ENCODE data around the gene MYO18B.

The MYO18B gene

GRCh38 chr22:25749420-25750169 lies 7.6 kb downstream of the MYO18B start:
- peak; percentile 44 for DNase-seq (ENCODE audit: low read depth)

GRCh38 chr22:25750569-25751173 lies 8.7 kb downstream of the MYO18B start:
- no peak for DNase-seq (ENCODE audit: low read depth)

- no peak for DNase-seq (ENCODE audit: low read depth)
Observed at GRCh38 chr22:25751174-25751581, 9.2 kb downstream of the MYO18B start.

DNA sequence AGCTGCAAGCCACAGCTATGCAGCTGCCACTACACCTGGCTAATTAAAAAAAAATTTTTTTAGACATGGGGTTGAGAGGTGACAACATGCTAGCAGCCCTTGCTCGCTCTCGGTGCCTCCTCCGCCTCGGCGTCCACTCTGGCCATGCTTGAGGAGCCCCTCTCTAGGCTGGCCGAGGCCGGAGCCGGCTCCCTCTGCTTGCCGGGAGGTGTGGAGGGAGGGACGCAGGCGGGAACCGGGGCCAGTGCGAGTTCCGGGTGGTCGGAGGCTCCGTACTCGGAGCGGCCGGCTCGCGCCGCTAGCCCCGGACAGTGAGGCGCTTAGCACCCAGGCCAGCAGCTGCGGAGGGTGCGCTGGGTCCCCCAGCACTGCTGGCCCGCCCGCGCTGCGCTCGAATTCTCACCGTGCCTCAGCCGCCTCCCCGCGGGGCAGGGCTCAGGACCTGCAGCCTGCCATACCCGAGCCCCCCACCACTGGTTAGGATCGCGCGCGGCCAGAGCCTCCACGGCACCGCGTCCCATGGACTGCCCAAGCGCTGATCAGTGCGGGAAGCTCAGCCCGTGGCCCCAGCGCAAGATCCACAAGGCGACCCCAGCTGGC lies 10.7 kb downstream of the MYO18B start:
- no peak for DNase-seq (ENCODE audit: low read depth)

DNA sequence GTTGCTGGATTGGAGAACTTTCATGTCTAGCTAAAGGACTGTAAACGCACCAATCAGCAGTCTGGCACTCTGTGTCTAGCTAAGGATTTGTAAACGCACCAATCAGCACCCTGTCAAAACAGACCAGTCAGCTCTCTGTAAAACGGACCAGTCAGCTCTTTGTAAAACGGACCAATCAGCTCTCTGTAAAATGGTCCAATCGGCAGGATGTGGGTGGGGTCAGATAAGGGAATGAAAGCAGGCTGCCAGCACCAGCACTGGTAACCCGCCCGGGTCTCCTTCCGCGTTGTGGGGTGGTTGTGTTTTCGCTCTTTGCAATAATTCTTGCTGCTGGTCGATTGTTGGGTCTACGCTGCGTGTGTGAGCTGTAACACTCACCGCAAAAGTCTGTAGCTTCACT lies 11.3 kb downstream of the MYO18B start:
- DNase-seq (ENCODE audit: low read depth) = no peak

DNA sequence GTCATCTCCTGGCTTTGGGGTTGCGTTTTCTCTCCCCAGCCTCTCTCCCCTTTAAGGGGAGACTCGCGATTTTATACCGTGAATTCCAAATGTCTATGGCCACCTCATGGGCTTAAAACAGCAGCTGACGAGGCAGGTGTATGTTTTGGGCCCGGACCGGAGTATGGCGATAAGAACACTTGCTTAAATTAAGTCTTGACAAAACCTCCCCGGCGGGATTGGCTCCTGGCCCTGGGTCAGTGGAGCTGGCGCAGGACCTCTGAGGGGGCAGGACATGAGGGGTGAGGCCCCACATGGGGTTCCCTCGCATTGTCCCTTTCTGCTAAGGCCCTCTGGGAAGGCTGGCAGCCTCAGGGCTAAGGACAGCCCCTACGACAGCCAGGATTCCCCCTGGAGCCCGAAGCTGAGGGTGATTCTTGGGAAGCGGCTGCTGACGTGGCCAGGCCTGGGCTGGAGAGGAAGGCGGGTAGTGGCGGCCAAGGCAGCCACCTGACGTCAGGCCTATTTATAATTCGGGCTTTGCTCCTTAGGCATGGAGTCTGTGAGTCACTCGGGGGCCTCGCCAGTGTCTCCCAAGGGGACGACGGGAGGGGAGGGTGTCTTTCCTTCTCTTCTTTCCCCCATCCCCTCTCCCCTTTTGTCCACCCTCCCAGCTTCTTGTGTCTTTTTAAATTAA lies 12.7 kb downstream of the MYO18B start:
- no peak for DNase-seq (ENCODE audit: low read depth)

DNA sequence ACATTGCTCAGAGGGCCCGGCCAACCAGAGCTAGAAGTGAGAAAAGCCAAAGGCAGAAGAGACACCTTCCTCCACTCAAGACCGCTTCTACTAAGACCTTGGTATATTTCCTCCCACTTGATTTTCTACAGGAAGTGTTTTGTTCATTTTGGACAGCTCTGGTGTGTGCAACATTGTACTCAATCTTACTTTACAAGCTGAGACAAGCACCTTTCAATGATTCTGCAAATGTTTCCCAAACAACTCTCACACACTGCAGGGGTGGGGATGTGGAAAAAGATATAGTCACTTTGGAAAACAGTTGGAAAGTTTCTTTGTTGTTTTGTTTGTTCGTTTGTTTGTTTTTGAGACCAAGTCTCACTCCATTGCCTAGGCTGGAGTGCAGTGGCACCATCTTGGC lies 15.7 kb downstream of the MYO18B start:
- no peak for DNase-seq (ENCODE audit: low read depth)

DNA sequence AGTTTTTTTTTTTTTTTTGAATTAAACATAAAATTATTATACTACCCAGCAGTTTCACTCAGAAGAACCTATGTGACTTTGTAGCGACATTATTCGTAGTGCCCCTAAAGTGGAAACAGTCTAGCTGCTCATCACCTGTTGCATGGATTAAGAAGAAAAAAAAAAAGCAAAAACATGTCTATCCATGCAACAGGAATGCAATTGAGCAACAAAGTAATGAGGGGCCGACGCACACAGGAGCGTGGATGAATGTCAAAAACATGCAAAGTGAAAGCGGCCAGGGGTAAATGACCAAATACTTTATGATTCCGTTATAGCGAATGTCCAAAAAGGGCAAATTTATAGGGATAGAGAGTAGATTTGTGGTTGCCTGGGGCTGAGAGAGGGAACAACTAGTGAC lies 16.3 kb downstream of the MYO18B start:
- DNase-seq (ENCODE audit: low read depth) = no peak

- DNase-seq (ENCODE audit: low read depth) = no peak
Observed at GRCh38 chr22:25759825-25760231, 17.8 kb downstream of the MYO18B start.

GRCh38 chr22:25760294-25760693 lies 18.3 kb downstream of the MYO18B start:
- DNase-seq (ENCODE audit: low read depth) = no peak

- DNase-seq (ENCODE audit: low read depth) = no peak
Observed at GRCh38 chr22:25760848-25761595, 19.0 kb downstream of the MYO18B start.

- DNase-seq (ENCODE audit: low read depth) = no peak
Observed at GRCh38 chr22:25762147-25762546, 20.2 kb downstream of the MYO18B start.

GRCh38 chr22:25763239-25763777 lies 21.3 kb downstream of the MYO18B start:
- no peak for DNase-seq (ENCODE audit: low read depth)

DNA sequence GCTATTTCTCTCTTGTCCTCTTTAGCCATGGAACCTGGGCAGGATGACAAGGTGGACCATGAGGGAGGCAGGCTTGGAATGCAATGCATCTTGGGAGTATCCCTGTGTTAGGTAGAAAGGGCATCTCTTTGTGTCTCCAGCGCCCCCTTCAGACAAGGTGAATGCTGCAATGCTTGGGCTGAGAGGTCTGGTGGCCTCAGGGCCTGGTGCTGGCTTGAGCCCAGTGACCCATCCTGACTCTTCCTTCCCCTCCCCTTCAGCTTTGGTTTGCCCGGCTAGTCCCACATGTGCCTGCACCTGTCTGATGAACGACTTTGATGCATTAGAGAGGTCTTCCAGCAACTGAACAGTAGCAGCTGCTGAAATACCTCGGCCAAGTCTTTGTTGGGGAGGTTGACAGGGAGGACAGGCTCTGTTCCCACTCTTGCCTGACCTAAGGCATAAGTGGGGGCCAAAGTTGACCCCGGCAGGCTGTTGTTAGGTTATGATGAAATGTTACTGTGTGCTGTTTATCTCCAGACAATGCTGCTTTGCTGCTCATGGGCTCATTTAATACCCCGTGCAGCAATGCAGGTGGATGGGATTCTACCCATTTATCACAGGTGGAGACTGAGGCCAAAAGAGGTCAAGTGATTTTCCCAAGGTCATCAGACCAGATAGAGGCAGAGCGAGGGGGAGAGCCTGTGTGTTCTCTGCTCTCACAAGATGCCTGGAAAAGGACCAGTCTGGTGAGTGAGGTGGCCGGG lies 22.5 kb downstream of the MYO18B start:
- DNase-seq (ENCODE audit: low read depth) = no peak

DNA sequence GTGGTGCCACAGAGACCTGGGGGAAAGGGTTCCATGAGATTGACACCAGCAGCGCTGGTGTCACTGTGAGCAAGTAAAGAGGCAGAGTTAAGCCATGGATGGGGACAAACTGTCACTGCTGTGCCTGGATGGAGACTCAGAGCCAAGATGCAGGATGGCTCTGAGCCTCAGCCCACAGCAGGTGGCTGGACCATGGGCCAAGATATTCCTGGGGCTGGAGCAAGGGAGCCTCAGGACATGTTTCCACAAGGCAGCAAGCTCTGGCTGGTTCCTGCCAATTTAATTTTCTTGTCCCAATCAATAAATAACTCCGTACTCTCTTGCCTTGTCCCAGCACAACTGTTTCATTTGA lies 23.0 kb downstream of the MYO18B start:
- no peak for DNase-seq (ENCODE audit: low read depth)

DNA sequence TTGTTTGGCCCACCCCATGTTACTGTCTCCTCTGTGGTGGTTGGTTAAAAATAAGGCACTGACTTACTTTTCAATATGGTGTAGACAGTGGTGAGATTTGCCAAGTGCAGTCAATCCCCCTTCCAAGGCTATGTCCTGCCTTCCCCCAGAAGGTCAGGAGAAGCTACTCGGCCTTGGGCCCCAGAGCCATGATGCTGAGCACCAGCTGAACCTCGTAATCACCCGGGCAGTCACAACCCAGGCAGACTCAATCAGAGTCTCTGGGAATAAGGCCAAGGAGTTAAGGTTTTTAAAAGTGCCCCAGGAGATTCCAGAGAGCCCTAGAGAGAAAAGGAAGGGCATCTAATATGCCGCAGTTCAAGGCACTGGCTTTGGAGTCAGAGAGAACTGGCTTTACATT lies 23.8 kb downstream of the MYO18B start:
- no peak for DNase-seq (ENCODE audit: low read depth)

DNA sequence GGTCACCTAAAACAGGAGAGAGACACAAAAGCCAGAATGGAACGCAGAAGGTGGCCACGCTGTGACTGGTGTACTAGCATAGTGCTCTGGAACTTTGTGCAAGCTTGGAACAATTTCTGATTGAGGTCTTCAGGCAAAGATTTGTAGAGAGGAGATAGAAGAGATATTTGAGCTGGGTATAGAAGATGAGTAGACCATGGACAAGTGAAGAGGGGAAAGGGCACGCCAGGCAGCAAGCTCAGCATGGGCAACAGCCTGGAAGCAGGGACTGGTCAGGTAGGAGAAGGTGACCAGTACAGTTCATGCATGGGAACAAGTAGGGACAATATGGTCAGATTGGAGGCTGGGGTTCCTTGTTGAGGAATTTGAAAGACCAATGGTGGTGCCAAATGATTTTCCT lies 24.4 kb downstream of the MYO18B start:
- no peak for DNase-seq (ENCODE audit: low read depth)

DNA sequence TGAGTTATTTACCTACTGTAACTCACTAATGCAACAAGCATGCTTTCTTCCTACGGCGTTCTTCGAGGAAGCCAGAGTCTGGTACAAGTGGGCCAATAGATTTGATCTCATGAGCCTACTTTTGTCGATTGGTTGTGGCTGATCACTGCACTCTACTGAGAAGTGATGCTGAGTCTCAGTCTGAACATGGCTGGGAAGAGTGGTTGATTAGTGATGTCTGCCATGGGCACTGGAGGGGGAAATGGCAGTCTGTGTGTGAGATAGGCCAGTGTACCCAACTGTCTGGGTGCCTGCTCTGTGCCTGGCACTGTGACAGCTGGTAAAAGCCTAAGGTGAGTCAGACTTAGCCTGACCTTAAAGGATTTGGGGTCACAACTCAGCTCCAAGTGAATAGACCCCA lies 28.3 kb downstream of the MYO18B start:
- DNase-seq (ENCODE audit: low read depth) = no peak

DNA sequence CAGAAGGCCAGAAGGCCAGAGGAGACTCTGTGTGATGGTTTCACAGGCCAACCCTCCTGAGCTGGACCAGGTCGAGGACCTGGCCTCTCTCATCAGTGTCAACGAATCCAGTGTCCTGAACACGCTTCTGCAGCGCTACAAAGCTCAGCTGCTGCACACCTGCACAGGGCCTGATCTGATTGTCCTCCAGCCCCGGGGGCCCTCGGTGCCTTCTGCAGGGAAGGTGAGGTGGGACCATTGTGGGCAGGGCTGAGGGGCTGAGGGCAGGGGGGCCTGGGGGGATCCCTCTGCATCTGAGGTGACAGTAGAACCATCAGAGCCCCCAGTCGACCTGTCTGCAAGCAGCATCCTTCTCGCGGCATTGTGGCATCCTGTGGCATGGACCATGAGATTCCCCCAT lies 30.3 kb downstream of the MYO18B start:
- DNase-seq (ENCODE audit: low read depth) = no peak

GRCh38 chr22:25774575-25775026 lies 32.6 kb downstream of the MYO18B start:
- no peak for DNase-seq (ENCODE audit: low read depth)

DNA sequence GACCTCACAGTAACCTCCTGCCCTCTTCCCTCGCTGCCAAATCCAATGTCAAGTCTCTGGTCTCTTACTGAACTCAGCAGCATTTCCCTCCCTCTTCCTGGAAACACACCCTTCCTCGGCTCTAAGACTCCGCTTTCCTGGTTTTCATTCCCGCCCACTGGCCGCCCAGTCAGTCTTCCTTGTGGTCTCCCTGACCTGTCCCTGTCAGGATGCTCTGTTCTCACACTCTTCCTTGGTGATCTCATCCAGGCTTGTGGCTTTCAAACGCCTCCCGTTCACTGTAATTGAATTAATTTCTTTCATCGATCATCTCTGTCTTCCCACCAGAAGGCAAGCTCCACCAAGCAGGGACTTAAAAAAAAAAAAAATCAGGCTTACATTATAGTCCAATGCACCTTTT lies 33.5 kb downstream of the MYO18B start:
- DNase-seq (ENCODE audit: low read depth) = no peak
